ENCODE data around the gene CRABP1. TPM values are rescaled to one million over a fixed set of nuclear protein-coding genes. Genes with fewer than 3 reads are reported as not detected.

Gene CRABP1
- total RNA-seq, 4 donors from 2014 or later, result 19.6 to 211 (median 105) TPM

DNA sequence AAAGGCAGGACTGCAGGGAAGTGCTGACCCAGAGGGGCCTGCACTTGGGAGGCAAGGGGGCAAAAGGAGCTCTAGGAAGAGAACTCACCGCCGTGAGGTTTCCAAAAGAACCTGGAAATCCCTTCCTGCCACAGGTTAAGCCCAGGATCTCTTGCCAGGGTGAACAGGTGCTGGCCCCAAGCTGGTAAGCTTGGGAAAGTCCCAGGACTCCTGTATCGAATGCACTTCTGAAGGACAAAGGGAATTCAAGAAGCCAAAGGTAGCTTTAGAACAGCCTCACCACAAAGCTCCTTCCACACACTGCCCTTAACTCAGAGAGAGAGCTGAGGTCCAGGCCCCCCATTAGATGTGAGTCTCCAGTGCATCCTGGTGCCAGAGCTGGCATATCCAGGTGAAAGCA is 28.9 kb upstream of the CRABP1 start:
- no peak for DNase-seq
- Histone ChIP-seq H3K36me3 (no peaks in the 10 kb centered on the region), H3K9me3 (no peaks in the 10 kb centered on the region), H3K4me1 (peaks cover 0 to 6% of the 10 kb centered on the region in 2 donors), H3K4me3 (replicated peaks in 1 of 3) (no peak overlapping the region), H3K27me3 (no peaks in the 10 kb centered on the region), H3K27ac (no peak overlapping the region)
- intact Hi-C loops (cut with DNase I), result loop anchor here (10.0 kb wide), 1 partner anchor 174 kb away; no protein-coding TSS in a partner anchor
- TF ChIP-seq, protein P1, sequence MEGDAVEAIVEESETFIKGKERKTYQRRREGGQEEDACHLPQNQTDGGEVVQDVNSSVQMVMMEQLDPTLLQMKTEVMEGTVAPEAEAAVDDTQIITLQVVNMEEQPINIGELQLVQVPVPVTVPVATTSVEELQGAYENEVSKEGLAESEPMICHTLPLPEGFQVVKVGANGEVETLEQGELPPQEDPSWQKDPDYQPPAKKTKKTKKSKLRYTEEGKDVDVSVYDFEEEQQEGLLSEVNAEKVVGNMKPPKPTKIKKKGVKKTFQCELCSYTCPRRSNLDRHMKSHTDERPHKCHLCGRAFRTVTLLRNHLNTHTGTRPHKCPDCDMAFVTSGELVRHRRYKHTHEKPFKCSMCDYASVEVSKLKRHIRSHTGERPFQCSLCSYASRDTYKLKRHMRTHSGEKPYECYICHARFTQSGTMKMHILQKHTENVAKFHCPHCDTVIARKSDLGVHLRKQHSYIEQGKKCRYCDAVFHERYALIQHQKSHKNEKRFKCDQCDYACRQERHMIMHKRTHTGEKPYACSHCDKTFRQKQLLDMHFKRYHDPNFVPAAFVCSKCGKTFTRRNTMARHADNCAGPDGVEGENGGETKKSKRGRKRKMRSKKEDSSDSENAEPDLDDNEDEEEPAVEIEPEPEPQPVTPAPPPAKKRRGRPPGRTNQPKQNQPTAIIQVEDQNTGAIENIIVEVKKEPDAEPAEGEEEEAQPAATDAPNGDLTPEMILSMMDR (IDR thresholded peaks at IDR 0.05), result no peak
- no peak for TF ChIP-seq POLR2A (IDR thresholded peaks at IDR 0.05)
- WGBS, 2 donors, result 75 to 80% methylated on average over 3 of the region's 3 CpGs

DNA sequence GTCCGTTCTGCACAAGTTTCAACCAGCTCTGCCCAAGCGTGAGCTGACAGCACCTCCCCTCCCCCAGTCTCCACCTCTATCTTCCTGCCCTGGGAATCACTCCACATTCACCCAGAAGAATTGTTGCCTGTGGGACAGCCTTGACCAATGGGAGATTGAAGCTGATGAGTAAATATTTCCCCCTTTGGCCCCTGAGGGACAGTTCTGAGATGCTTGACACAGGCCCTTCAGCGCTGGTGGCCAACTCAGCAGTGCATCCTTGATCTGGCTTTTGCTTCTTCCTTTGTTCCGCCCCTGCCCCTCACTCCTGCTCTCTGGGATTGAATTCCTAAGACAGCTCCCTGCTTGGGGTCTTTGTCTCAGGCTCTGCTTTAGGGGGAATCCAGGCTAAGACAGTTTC is 27.6 kb upstream of the CRABP1 start:
- Histone ChIP-seq H3K36me3 (no peaks in the 10 kb centered on the region), H3K4me1 (peaks cover 0 to 6% of the 10 kb centered on the region in 2 donors), H3K9me3 (no peaks in the 10 kb centered on the region), H3K27me3 (no peaks in the 10 kb centered on the region), H3K4me3 (replicated peaks in 1 of 3) (no peak overlapping the region), H3K27ac (no peak overlapping the region)
- intact Hi-C loops (cut with DNase I), result loop anchor here (10.0 kb wide), 1 partner anchor 172 kb away; no protein-coding TSS in a partner anchor
- TF ChIP-seq, protein P1 (IDR thresholded peaks at IDR 0.05), result no peak
- TF ChIP-seq POLR2A (IDR thresholded peaks at IDR 0.05), result no peak
- no peak for DNase-seq
- 76 to 77% methylated on average over 4 of the region's 4 CpGs for WGBS, 2 donors

DNA sequence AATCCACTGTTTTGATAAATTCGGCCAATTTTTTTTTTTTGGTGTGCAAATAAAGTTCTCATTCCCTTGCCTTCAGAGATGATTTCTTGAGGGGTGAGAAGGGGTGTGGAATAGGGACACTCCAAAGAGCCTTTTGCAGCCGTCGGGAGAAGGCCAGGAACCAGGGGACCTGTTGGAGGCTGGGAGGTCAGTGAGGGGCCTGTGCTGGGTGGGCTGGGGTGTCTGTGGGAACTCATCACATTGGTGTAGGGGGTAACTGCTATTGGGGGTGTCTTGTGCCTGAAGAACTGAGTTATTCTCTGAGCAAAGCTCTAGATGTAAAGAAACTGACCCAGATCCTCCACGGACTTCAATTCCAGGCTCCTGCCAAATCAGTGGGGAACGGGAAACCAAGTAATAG is 27.2 kb upstream of the CRABP1 start:
- Histone ChIP-seq H3K27ac (no peak overlapping the region), H3K4me1 (peaks cover 0 to 6% of the 10 kb centered on the region in 2 donors), H3K4me3 (replicated peaks in 1 of 3) (no peak overlapping the region), H3K27me3 (no peaks in the 10 kb centered on the region), H3K36me3 (no peaks in the 10 kb centered on the region), H3K9me3 (no peaks in the 10 kb centered on the region)
- TF ChIP-seq POLR2A (IDR thresholded peaks at IDR 0.05), result no peak
- TF ChIP-seq, protein P1 (IDR thresholded peaks at IDR 0.05), result no peak
- DNase-seq, result no peak
- WGBS, 2 donors, result 79 to 82% methylated on average over 5 of the region's 5 CpGs
- intact Hi-C loops (cut with DNase I), result loop anchor here (10.0 kb wide), 1 partner anchor 172 kb away; no protein-coding TSS in a partner anchor

DNA sequence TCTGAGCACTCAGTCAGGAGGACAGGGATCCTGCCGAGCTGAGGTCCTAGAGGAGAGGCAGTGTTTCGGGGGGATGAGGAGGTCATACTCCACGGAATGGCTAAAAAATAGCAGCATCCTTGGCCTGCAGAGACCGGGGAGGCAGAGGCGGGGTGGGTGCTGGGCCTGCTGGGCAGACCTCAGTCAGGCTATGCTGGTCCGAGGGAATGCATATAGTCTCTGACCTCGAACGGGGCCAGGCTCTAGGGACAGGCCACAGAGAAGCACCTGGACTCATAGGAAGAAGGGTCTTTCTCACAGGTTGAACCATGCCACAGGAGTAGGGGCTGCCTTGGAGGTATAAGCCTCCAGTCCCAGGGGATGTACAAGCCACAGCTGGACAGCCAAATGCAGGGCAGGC is 26.8 kb upstream of the CRABP1 start:
- H3K36me3 ChIP-seq, result no peaks in the 10 kb centered on the region
- 74 to 78% methylated on average over 8 of the region's 8 CpGs for WGBS, 2 donors
- intact Hi-C loops (cut with DNase I), result loop anchor here (10.0 kb wide), 1 partner anchor 171 kb away; no protein-coding TSS in a partner anchor
- DNase-seq, result no peak
- H3K9me3 ChIP-seq, result no peaks in the 10 kb centered on the region
- no peak overlapping the region for H3K27ac ChIP-seq
- H3K4me3 ChIP-seq (replicated peaks in 1 of 3), result no peak overlapping the region
- H3K4me1 ChIP-seq, result peaks cover 0 to 3% of the 10 kb centered on the region in 2 donors
- H3K27me3 ChIP-seq, result no peaks in the 10 kb centered on the region
- no peak for TF ChIP-seq POLR2A (IDR thresholded peaks at IDR 0.05)
- TF ChIP-seq, protein P1 (IDR thresholded peaks at IDR 0.05), result no peak

GRCh38 chr15:78314181-78314581 is 26.0 kb upstream of the CRABP1 start:
- no peaks in the 10 kb centered on the region for H3K36me3 ChIP-seq
- no peaks in the 10 kb centered on the region for H3K4me1 ChIP-seq
- no peak overlapping the region for H3K4me3 ChIP-seq (replicated peaks in 1 of 3)
- H3K27ac ChIP-seq, result no peak overlapping the region
- no peak for DNase-seq
- no peaks in the 10 kb centered on the region for H3K27me3 ChIP-seq
- 72 to 75% methylated on average over 7 of the region's 7 CpGs for WGBS, 2 donors
- TF ChIP-seq POLR2A (IDR thresholded peaks at IDR 0.05), result no peak
- TF ChIP-seq, protein P1 (IDR thresholded peaks at IDR 0.05), result no peak
- no peaks in the 10 kb centered on the region for H3K9me3 ChIP-seq
- intact Hi-C loops (cut with DNase I), result loop anchor here (10.0 kb wide), 1 partner anchor 171 kb away; no protein-coding TSS in a partner anchor

All from thyroid gland (tissue), 4 donors.